NCI-H146 treated with DMSO at 0.1 percent for 48 hours (cell line): ENCODE data around the gene TTC34.

Experiments
- DNase-seq: peaks from one replicate; lab custom pipeline; 2025; ENCODE audit not compliant: unreplicated experiment; lab: John Stamatoyannopoulos, UW

TTC34 gene

DNA sequence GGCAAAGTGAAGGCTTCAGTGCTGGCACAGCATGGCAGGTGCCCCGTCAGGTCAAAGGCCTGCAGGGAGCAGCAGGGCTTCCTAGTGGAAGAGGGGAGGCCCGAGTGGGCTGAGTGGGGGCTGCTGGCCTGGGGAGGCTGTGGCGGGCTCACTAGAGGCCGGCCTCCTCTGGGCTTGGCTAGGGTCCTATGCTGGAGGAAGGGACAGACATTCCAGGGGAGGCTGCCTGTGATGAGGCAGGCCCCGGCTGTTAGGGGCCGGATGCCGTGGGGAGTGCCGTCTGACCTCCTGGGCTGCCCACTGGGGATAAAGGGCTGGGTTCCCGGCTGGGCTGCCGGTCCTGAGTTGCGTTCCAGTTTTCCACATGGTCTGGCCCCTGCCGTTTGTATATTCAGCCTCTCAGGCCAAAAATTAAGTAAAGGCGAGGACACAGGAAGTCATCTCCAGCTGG is 193.8 kb downstream of the TTC34 start:
- DNase-seq = no peak

DNA sequence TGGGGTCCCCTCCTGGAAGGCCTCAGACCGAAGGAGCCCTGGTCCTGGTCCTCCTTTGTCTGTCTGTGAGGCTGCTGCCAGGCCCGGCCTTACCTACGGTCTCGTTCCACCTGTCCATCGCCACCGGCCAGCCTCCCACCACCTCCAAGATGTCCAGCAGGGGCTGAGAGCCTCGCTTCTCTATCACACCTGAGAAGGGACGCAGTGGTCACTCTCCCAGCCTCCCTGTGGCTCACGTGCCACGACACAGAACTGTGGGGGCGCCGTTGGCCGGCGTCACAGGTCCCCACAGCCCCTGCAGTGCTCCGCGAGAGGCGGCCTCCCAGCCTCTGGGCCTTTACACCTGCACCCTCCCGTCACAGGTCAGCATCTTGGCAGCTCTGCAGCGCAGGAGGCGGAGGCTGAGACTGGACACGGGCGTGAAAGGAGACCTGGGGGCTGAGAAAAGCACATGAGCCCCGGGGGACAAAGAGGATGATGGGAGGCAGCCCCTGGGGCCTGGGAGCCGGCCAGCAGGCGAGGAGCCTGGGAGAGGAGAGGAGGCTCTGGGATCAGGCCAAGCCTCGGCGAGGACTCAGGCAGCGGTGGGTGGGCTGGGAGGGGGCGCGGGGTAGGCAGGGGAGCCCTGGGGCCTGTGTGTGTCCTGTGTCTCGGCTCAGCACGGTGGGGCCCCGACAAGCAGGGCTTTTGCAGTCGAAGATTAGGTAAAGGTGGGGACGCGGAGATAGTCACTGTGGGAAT is 194.4 kb downstream of the TTC34 start:
- no peak for DNase-seq

DNA sequence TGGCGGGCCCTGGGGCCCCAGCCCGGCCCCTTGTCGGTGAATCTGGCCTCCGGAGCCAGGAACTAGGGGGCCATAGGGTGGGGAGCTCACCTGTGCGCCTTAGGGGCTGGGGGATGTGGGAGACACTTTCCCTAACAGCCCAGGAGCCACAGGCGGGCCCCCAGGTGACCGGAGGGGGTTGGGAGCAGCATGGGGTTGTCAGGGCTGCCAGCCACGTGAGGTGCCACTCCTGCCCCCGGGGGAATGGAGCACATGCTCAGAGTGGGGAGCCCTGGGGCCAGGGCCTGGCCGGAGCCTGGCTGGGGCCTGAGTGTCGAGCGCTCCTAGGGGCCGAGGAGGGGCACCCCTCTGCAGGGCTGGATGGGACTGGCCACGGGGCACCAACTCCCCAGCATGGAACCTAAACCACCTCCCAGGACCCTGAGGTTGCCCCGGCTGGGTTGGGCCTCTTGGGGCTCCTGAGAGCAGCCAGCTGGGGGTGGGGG is 195.1 kb downstream of the TTC34 start:
- DNase-seq = no peak

- no peak for DNase-seq
Observed at GRCh38 chr1:2605509-2606395, 195.7 kb downstream of the TTC34 start.

GRCh38 chr1:2604844-2605508 is 196.5 kb downstream of the TTC34 start:
- DNase-seq = no peak

DNA sequence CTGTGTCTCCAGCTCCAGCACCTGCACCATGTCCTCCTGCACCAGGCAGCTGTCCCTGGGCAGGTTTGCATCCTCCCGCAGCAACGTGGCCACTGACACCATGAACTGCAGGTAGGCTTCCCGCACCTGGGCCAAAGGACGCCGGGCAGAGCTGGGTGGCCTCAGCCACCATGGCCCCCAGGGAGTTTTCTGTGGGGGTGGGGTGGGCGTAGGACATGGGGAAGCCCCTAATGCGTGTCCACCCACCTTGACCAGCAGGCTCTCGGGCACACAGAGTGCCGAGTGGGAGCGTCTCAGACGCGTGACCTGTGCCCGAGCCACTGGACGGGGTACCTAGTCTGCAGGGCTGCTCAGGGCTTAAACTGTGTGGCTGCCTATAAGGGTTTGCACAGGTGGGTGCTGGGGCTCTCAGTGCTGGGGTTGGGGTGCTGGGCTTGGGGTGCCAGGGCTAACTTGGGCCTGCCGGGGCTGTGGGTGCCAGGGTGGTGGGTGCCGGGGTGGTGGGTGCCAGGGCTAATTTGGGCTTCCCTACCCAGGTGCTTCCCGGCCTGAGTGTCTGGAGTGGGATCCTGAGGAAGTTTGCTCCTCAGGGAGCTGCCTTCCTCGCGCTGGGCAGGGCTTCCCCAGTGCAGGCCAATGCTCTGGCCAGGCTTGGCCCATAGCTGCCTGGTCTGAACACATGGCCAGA is 197.2 kb downstream of the TTC34 start:
- DNase-seq = no peak

GRCh38 chr1:2603521-2604155 is 197.9 kb downstream of the TTC34 start:
- DNase-seq = no peak

DNA sequence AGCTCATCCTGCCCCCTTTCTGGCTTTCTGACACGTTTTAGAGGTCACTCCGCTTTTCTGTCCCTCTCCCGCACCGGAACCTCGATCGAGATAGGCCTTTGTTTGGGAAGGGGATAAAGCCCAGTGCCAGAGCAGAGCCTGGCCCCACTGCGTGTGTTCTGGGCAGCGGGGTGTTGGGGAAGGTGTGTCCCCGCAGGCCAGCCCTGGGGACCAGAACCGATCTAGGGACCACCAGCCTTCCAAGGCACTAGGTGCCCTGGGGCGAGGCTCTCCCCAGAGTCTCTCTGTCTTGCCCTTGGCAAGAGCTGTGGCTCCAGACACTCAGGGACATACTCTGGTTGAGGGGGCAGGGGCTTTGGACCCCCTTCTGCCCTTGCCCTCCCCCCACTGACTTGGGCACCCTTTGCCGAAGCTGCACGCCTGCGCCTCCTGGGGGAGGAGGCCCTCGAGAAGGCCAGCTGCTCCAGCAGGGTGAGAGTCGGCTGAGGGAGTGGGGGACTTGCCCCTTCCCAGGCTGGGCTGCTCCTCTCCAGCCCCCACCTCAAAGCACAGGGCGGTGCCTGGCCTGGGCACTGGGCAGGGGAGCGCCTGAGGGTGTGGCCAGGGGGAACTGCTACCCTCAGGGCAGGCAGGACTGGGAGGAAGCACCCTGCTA is 198.5 kb downstream of the TTC34 start:
- DNase-seq = no peak

DNA sequence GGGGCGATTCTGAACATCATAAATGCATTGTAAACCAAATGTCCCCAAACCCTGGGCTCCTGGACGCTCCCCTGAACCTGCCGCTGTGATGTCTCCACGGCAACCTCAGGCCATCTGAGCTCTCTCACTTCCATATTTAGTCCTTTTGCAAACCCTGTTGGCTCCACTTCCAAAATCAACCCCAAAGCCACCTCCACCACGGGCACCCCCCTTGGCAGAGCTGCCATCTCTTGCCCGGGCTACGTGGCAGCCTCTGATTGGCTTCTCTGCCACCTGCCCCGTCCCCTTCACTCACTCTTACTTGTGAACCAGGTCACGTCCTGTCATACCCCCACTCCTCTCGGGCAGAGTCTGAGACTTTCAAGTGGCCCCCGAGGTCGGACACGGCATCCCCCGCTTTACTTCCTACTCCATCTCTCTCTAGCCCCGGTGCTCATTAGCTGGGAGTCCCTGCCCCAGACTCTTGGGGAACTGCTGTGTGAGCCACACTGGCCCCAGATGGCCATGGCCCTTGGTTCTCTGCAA is 199.1 kb downstream of the TTC34 start:
- DNase-seq = no peak

GRCh38 chr1:2601721-2602303 is 199.7 kb downstream of the TTC34 start:
- DNase-seq = no peak

GRCh38 chr1:2598329-2598931 is 203.1 kb downstream of the TTC34 start:
- DNase-seq = no peak

- no peak for DNase-seq
Observed at GRCh38 chr1:2597441-2598328, 203.8 kb downstream of the TTC34 start.

DNA sequence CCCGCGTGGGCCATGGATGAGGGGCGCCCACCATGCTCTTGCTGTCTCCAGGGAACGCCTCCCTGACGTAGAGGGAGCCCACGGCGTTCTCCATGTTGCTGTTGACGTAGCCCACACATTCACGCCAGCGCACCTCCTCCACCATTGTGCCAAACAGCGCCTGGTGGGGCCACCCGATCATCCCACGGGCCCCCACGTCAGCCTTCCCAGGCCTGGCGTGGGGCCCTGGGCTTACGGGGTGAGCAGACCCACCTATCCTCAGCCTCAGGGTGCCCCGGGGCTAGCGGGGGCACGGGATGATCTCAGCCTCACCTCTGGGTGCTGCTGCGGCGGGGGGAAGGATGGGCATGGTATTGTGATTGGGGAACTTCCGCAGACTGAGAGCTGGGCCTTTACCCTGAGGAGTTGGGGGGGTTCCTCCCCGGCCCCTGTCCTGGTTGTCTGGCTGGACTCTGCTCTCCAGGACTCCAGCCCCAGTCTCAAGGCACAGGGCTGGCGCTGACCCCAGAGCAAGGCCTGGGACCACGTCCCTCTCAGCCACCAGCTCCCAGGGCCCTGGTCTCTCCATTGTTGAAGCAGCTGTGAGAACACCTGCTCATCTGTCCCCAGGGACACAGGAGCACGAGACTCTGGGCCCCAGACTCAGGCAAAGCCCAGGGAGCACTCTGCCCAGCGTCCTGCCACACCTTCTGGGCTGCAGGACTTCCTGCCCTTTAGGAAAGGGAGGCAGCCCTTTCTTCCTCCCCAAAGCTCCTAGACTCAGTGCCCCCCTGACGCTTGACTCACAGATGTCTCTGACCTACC is 204.8 kb downstream of the TTC34 start:
- DNase-seq = no peak

GRCh38 chr1:2595812-2596529 is 205.5 kb downstream of the TTC34 start:
- no peak for DNase-seq

DNA sequence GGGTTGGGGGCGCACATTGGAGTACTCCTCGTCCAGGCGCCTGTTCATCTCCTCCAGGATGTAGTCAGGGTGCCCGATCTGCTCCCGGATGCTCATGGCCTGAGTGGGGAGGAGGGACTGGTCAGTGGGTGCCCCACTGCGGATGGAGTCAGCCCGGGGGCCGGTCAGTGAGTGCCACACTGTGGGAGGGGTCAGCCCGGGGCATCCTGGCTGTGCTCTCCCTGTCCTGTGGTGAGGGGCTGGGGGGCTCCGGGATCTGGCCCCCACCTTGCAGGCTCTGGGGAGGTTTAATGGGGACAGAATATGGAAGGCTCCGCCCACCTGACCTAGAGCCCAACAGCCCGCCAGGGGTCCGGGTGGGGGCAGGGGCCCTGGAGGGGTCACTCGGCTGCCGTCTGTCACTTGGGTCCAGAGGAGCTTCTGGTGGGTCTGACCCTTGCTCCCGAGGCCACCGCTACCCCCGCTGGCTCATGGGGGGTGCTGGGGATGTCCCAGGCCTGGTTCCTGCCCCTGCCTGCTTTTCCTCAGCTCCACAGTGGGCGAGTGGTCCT is 206.2 kb downstream of the TTC34 start:
- no peak for DNase-seq

DNA sequence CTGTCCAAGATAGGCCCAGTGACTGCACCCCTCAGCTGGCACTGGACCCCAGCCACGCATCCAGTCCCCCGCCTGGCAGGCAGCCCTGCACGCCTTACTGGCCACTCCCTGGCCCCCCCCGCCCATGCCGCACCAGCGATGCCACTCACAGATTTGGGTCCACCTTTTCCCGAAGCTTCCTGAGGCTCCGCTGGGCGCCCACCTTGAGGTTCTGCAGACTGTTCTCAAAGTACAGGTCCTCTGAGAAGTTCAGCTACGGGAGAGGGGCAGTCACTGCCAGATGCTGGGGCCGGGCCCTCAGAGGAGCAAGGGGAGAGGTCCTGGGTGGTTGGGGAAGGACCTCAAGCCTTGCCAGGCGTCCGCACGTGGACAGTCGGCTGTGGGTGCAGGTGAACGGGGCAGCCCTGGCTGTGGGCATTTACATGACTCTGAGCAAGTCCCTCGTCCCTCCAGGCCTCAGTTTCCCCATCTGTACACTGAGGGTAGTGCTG is 206.8 kb downstream of the TTC34 start:
- no peak for DNase-seq
